ENCODE results near the gene GNAT1. TPM values are rescaled to one million over a fixed set of nuclear protein-coding genes. Genes with fewer than 3 reads are reported as not detected.

GNAT1 gene
- total RNA-seq, 1 experiment from 2014 or later, result 0.22 TPM

GRCh38 chr3:50153782-50154475 lies 37.5 kb upstream of the GNAT1 start:
- Histone ChIP-seq H2AFZ (ENCODE audit: low read length) (peak overlapping the region; percentile 62), H3K27ac (ENCODE audit: low read length) (no peak overlapping the region), H3K9me2 (replicated peaks; ENCODE audit: low read length) (no peaks in the 10 kb centered on the region), H3K27me3 (ENCODE audit: low read length) (no peaks in the 10 kb centered on the region), H3K4me3 (ENCODE audit: low read length) (peak overlapping the region; percentile 62), H3K4me1 (ENCODE audit: insufficient read depth, low read length) (peaks cover 35% of the 10 kb centered on the region), H3K9ac (ENCODE audit: low read length) (0 out of 2 replicates have a peak overlapping the region, but pooled peaks have one; percentile 5), H3K36me3 (ENCODE audit: low read depth, low read length) (no peaks in the 10 kb centered on the region), H3K79me2 (ENCODE audit: low read length) (peaks cover 34% of the 10 kb centered on the region), H4K20me1 (ENCODE audit: low read length) (0 out of 2 replicates have a peak, but pooled peaks cover 10% of the 10 kb centered on the region), H3K4me2 (ENCODE audit: low read length) (peak overlapping the region; percentile 84), H3K9me3 (ENCODE audit: low read length) (no peaks in the 10 kb centered on the region), H3F3A (ENCODE audit: low read length, unreplicated experiment) (no peaks in the 10 kb centered on the region)
- no peak for TF ChIP-seq EZH2phosphoT487 (IDR thresholded peaks at IDR 0.05; ENCODE audit: borderline replicate concordance, low read length)
- TF ChIP-seq CTCF (conservative IDR thresholded peaks at IDR 0.05; ENCODE audit: low read depth, low read length), result no peak
- TF ChIP-seq EZH2 (IDR thresholded peaks at IDR 0.05; ENCODE audit: low read length, unreplicated experiment), result no peak
- DNase-seq, result no peak
- POLR2A ChIA-PET (ENCODE audit: unreplicated experiment), result no interaction called here
- CTCF ChIA-PET, result interaction anchor here (0.5 kb wide), 1 partner anchor 12 kb away, joined by 5 read pairs; no protein-coding TSS in a partner anchor
- BruUV-seq (replicated peaks), result no TSS peak
- ATAC-seq, result no peak
- intact Hi-C loops (cut with micrococcal nuclease), result loop anchor here (2.0 kb wide), 1 partner anchor 33 kb away; no protein-coding TSS in a partner anchor

- Histone ChIP-seq H3K4me2 (ENCODE audit: low read length) (peak overlapping the region; percentile 84), H3F3A (ENCODE audit: low read length, unreplicated experiment) (no peaks in the 10 kb centered on the region), H3K9me2 (replicated peaks; ENCODE audit: low read length) (no peaks in the 10 kb centered on the region), H3K9me3 (ENCODE audit: low read length) (no peaks in the 10 kb centered on the region), H3K9ac (ENCODE audit: low read length) (0 out of 2 replicates have a peak overlapping the region, but pooled peaks have one; percentile 5), H3K27ac (ENCODE audit: low read length) (no peak overlapping the region), H3K79me2 (ENCODE audit: low read length) (peaks cover 34% of the 10 kb centered on the region), H3K36me3 (ENCODE audit: low read depth, low read length) (no peaks in the 10 kb centered on the region), H2AFZ (ENCODE audit: low read length) (peak overlapping the region; percentile 62), H4K20me1 (ENCODE audit: low read length) (0 out of 2 replicates have a peak, but pooled peaks cover 10% of the 10 kb centered on the region), H3K4me3 (ENCODE audit: low read length) (peak overlapping the region; percentile 62), H3K4me1 (ENCODE audit: insufficient read depth, low read length) (peaks cover 37% of the 10 kb centered on the region), H3K27me3 (ENCODE audit: low read length) (no peaks in the 10 kb centered on the region)
- ChIA-PET POLR2A (ENCODE audit: unreplicated experiment) (no interaction called here), CTCF (interaction anchor here (0.5 kb wide), 1 partner anchor 11 kb away, joined by 5 read pairs; no protein-coding TSS in a partner anchor)
- TF ChIP-seq CTCF (conservative IDR thresholded peaks at IDR 0.05; ENCODE audit: low read depth, low read length) (peak; percentile 43), EZH2phosphoT487 (IDR thresholded peaks at IDR 0.05; ENCODE audit: borderline replicate concordance, low read length) (no peak)
- DNase-seq, result no peak
- no TSS peak for BruUV-seq (replicated peaks)
- intact Hi-C loops (cut with micrococcal nuclease), result loop anchor here (2.0 kb wide), 1 partner anchor 34 kb away; no protein-coding TSS in a partner anchor
- peak; percentile 35 for ATAC-seq
Measured at GRCh38 chr3:50154476-50154839, 37.0 kb upstream of the GNAT1 start.
